Stimulated activated CD8-positive, alpha-beta memory T cell treated with anti-CD3 and anti-CD28 coated beads, Interleukin-15, amount 100 ng/mL, for 4 hours (primary cell): ENCODE measurements around the gene HHAT.
"Not testable (repeated sequence)": the region's sequence is repeated elsewhere in the genome, so short reads cannot be mapped to it uniquely, and the experiment has no call there.

Experiments
- DNase-seq, 2 donors: peaks; one replicate each; pipeline ENCODE4 v3.0.0-alpha.2; 2020; ENCODE audit warnings: low read depth in 2 of 2

Gene HHAT

DNA sequence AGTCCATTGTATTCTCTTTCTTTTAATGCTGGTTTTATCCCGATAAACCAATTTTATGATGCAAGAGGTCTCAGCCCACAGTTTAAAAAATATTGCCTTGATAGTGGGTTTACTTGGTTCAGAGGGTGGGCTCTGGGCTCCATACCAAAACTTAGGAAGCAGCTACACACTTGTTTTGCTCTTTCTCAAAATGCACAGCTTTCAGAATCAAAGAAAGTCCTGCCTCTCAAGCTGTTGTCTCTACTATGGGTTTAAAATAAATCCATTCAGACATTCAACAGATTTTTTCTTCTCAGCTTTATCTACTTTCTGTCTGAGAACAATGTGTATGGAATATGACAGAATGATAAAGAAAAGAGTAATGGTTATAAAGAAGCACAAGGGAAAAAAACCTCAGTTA is 14.8 kb upstream of the HHAT start:
- no peak for DNase-seq

DNA sequence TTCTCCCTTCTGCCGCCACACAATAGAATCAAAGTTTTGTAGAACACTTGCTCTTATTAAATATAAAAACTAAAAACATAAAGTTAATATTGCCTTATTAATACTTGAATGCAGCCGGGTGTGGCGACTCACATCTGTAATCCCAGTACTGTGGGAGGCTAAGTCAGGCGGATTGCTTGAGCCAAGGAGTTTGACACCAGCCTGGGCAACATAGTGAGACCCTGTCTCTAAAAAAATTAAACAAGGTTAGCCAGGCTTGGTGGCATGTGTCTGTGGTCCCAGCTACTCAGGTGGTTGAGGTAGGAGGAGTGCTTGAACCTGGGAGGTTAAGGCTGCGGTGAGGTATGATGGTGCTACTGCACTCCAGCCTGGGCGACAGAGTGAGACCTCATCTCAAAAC is 13.2 kb upstream of the HHAT start:
- no peak for DNase-seq

DNA sequence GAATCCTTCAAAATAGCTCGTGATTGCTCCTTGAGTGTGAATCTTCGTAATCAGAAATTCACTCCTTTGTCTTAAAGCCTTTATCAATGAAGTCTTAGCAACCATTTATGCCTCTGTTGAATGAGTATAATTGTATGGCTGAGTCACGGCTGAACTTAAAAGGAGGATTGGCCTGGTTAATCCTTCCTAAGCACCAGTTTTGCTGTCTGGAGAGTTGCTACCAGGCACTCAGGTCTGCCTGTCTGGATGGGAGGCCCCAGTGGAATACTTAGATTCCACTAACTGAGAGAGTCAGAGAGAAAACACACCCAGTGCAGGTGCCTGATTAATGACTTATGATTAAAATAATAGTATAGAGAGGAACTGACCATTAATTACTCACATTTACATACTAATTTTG is 7.6 kb upstream of the HHAT start:
- no peak for DNase-seq

- DNase-seq: no peak
Observed at GRCh38 chr1:210321552-210321951, 7.2 kb upstream of the HHAT start.

DNA sequence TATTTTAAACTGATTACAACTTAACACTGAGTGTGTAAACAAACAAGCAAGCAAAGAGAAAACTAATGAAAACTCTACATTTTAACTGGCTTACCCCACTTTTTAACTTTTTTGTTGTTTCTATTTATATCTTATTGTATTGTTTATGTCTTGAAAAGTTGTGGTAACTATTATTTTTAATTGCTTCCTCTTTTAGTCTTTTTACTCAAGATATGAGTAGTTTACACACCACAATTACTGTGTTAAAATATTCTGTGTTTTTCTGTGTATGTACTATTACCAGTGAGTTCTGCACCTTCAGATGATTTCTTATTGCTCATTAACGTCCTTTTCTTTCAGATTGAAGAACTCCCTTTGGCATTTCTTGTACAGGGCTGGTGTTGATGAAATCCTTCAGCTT is 4.7 kb upstream of the HHAT start:
- no peak for DNase-seq

DNA sequence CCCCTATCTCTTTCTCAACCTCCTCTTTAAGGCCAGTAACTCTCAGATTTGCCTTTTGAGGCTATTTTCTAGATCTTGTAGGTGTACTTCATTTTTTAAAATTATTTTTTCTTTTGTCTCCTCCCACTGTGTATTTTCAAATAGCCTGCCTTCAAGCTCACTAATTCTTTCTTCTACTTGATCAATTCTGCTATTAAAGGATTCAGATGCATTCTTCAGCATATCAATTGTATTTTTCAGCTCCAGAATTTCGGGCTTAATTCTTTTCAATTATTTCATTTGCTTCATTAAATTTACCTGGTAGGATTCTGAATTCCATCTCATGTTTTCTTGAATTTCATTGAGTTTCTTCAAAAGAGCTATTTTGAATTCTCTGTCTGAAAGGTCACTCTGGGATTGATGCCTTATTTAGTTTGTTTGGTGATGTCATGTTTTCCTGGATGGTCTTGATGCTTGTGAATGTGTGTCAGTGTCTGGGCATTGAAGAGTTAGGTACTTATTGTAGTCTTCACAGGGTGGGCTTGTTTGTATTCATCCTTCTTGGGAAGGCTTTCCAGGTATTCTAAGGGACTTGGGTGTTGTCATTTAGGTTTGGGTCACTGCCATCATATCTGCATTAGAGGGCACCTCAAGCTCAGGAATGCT is 3.6 kb upstream of the HHAT start:
- DNase-seq: no peak

- DNase-seq: no peak
Observed at GRCh38 chr1:210328032-210328745, 513 bp upstream of the HHAT start.

DNA sequence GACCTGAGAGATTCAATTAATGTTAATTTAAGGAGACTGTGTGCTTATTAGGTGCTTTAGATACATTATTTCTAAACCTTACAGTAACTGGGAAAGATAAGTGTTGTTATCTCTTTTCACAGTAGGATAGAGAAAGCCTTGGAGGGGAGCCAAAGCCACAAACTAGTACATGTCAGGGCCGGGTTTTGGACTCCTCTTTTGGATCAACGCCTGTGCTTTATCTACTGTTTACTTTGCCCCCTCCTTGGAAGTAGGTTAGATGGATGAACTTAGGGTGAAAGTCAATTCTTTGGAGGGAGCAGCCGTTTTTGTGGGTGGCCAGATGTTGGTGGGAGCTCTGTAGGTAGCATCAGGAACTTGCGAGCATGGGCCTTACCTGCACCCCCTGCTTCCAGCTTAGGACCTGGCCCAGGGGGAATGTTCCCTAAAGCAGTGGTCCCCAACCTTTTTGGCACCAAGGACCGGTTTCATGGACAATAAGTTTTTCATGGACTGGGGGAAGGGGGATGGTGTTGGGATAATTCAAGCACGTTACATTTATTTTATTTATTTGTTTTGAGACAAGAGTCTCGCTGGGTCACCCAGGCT is 1.7 kb downstream of the HHAT start:
- DNase-seq: no peak

DNA sequence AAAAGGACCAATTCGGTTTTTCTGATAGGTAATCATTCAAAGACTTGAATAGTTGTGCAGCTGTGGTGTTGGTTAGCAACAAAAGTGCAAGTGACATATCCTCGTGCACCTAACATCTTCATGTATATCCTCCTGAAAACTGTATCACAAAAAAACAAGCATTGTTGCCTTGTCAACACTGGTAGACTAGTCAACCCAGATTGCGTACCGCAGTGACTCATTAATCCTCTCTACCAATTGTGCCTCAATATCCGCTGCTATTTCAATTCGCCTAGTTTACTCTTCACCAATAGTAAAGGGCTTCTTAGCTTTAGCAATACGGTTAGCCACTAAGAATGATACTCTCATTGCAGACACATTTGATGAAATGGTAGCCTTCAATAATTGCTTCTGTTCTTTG is 3.5 kb downstream of the HHAT start:
- no peak for DNase-seq

DNA sequence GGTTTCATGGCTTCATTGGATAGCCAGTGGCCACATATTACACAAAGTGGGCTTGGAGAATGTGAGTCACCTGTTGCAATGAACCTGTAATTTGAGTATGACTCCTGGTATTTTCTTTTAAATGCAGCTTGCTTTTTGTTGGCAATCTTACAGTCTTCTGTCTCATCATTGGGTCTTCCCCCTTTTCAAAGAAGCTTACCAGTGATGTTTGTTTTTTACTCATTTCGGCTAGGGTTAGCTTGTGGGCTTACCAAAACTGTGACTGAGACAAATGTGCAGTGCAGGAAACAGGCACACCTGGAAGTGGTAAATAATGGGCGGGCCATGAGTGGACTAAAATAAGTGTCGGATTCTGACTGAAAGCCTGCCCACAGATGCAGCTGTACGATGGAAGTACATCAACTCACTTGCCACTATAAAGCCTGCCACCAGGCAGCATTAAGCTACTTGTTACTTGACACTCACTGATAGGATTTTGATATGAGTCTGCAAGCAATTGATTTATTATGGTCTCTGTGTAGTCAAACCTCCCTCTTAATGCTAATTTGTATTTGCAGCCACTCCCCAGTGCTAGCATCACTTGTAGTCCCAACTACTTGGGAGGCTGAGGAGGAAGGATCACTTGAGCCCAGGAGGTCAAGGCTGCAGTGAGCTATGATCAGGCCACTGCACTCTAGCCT is 4.2 kb downstream of the HHAT start:
- no peak for DNase-seq

- DNase-seq: no peak
Observed at GRCh38 chr1:210335001-210335400, 6.3 kb downstream of the HHAT start.

- no peak for DNase-seq
Observed at GRCh38 chr1:210336362-210336761, 7.7 kb downstream of the HHAT start.

DNA sequence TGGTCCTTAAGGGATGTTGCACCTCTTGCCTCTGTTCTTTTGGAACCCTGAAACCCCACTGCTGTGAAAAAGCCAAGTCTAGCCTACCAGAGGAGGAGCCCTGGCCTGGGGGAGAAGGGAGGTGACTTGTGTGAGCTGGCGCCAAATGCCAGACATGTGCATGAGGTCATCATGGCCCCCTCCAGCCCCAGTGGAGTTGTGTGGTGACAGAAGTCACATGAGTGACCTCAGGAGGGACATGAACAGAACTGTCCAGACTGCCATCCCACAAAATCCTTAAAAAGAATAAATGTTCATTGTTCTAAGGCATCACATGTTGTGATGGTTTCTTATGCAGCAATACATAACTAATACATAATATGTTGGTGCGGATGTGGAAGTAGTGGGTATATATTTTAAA is 10.8 kb downstream of the HHAT start:
- DNase-seq: no peak

- no peak for DNase-seq
Observed at GRCh38 chr1:210340311-210340710, 11.6 kb downstream of the HHAT start.

- DNase-seq: no peak
Observed at GRCh38 chr1:210340841-210341240, 12.1 kb downstream of the HHAT start.

DNA sequence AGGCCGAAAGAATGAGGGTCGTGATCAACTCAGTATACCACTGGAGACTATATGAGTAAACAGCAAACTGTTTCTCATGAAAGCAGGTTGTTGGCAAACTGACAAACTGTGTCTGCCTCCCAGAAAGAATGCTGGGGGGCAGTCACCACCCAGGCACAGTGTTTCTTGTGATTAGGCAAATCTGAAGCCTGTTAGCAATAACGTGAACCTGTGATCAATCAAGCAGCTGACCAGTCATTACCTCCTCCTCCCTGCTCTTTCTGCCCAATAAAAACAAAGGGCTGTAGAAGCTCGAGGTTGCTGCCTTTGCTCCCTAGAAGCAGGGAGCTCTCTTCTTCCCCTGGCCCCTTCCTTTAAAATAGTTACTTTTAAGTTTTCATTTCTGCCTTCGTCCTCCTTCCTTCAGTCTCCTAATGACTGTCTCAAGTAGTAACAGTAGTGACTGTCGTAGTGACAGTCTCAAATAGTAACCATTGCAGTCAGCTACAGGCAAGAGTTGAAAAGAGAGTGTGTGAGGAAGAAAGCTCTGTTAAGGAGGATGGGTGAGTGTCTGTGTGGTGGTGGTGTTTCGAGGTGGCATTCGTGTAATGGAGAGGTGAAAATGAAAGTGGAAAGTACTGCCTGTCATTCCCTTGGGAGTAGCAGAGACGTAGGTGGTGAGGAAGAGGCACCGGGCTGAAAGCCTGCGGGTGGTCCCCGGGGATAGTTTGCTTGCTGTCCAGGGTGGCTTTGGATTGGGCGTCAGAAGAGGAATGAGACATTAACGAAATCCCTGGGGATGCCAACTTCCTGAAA is 14.5 kb downstream of the HHAT start:
- no peak for DNase-seq

DNA sequence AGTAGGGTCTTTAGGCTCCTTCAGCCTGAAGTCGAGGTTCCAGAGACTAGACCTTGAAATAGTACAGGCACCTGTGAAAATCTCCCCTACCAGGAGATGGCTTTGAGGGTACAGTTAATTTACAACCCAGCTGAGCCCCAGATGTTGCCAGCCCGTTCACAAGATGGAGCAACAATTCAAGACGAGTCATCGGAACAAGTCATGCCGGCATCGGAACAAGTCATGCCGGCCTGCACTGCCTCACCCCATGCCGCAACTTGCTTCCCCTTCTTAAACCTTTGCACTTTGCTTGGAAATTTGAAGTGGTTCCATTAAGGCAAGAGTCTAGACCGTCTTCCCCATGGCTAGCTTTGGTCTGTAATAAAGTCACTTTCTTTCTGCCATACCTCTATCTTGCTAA is 16.0 kb downstream of the HHAT start:
- no peak for DNase-seq

DNA sequence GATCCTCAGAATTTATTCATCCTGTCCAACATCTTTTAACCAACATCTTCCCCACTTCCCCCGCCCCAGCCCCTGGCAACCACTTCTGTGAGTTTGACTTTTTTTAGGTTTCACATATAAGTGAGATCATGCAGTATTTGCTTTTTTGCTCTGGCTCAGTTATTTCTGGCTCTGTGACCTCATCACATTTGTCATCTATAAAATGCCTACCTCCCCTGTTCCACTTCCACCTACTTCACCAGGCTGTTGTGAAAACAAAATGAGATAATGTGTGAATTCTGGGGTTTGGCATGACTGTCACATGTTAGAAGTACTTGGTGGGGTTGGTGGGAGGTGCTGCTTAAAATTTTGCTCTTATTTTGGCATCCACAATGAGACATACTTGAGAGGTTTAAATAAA is 18.4 kb downstream of the HHAT start:
- no peak for DNase-seq

DNA sequence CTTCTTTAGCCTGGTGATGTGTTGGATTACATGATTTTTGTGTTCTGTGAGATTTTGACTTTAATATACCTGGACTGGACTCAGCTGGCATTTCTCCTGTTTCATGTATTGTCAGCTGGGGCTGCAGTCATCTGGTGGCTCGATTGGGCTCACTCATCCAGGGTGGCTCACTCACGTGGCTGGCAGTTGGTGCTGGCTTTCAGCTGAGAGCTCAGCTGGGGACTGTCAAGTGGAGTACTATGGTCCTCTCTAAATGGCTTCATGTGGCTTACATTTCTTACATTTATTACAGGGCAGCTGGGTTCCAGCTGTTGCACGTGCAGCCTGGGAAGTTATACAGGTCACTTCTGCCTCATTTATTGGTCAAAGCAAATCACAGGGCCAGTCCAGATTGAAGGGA is 22.8 kb downstream of the HHAT start:
- no peak for DNase-seq

DNA sequence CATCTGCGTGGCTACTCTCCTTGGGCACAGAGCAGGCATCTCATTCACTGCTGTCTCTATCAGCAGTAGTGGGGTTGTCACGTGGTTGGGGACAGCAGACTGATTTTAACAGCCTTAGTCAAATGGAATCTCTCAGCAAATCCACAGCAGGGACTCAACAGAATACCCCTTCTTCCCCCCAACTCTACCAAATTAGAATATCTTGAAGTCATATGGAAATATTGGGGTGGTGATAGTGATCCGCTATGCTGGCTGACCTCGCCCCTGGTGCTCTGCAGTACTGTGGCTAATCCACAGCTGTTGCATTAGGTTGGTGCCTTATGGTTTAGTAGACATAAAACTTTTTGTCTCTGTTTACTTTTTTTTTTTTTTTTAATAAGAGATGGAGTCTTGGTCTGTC is 23.9 kb downstream of the HHAT start:
- DNase-seq: no peak

DNA sequence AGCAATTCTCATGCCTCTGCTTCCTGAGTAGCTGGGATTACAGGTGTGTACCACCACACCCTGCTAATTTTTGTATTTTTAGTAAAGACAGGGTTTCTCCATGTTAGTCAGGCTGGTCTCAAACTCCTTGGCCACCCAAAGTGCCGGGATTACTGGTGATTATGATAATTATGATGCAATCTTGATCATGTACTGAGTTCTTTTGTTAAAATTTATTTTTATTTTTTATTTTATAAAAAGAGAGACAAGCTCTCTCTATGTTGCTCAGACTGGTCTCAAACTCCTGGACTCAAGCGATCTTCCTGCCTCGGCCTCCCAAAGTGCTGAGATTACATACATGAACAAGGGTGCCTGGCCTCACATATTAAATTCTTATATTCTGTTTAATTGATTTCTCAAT is 25.6 kb downstream of the HHAT start:
- not testable (repeated sequence) for DNase-seq

GRCh38 chr1:210358626-210359025 is 29.9 kb downstream of the HHAT start:
- no peak for DNase-seq
